ENCODE data around the gene PMPCA.

DNA sequence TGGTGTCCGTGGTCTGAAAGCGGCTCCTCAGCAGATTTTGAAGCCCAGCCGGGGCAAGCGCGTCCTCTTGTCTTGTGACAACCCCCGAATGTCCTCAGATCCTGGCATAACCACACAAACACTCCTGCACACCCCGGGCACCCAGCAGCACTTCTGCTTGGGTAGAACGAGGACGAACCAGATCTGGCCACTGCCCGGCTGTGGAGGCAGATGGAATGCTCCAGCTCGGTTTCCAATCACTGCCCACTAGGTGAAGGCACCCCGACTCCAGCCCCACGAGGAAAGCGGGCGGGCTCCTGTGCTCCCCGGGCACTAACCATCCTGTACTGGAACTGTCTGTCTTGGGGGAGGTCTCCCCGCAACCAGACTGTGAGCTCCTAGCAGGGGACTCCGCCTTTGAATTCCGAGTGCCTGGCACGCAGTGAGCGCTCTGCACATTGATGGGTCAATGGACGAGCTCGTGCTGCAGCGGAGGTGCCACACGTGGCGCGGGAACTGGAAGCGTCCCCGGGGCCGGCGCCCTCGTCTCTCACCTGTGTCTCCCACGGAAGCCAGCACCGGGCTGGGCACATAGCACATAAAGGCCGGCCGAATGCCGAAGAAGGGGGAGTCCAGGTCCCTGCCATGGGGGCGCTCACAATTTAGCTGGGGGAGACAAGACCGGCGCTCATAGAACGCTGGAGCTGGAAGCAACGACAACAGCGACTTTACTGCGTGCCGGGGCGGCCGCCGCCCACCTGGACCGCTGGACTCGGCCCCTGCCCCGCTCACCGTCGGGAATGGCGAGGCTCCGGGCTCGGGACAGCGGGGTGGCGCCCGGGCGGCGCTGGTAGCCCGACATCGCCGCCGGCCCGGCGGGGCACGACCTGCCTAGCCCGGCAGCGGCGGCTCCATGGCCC, 652 bp upstream of the PMPCA start:
- TF ChIP-seq EZH2 (IDR thresholded peaks at IDR 0.05; ENCODE audit: low read length): no peak
- TF ChIP-seq, protein P1, sequence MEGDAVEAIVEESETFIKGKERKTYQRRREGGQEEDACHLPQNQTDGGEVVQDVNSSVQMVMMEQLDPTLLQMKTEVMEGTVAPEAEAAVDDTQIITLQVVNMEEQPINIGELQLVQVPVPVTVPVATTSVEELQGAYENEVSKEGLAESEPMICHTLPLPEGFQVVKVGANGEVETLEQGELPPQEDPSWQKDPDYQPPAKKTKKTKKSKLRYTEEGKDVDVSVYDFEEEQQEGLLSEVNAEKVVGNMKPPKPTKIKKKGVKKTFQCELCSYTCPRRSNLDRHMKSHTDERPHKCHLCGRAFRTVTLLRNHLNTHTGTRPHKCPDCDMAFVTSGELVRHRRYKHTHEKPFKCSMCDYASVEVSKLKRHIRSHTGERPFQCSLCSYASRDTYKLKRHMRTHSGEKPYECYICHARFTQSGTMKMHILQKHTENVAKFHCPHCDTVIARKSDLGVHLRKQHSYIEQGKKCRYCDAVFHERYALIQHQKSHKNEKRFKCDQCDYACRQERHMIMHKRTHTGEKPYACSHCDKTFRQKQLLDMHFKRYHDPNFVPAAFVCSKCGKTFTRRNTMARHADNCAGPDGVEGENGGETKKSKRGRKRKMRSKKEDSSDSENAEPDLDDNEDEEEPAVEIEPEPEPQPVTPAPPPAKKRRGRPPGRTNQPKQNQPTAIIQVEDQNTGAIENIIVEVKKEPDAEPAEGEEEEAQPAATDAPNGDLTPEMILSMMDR (optimal IDR thresholded peaks at IDR 0.05 in 1 of 3, IDR thresholded peaks at IDR 0.05 in 1 of 3, conservative IDR thresholded peaks at IDR 0.05 in 1 of 3; ENCODE audit: extremely low read depth in 1 of 3, insufficient read depth in 2 of 3, low read length in 3 of 3): no peak

All from keratinocyte (primary cell).